SK-N-MC (cell line): ENCODE measurements around the gene ADCY5.
A peak's percentile ranks its signal among the peaks of the same experiment; 100 is the strongest.

Source experiments
- DNase-seq: peaks from one replicate; pipeline ENCODE4 v3.0.0-alpha.2; 2011; ENCODE audit warnings: low read depth, low spot score
- H3K27ac ChIP-seq: fragments of 200-600 bp; sonication (generic); 2 replicates; pipeline ENCODE4 v1.5.1; 2016; ENCODE audit warnings: mixed run types
- H3K36me3 ChIP-seq: fragments of 200-600 bp; sonication (generic); 2 replicates; pipeline ENCODE4 v1.6.1; 2017; ENCODE audit warnings: antibody characterized with exemption, low read length, mixed read lengths; ENCODE audit not compliant: insufficient read depth
- H3K4me3 ChIP-seq: fragments of 200-600 bp; sonication (generic); 2 replicates; pipeline ENCODE4 v1.5.1; 2016
- H3K9ac ChIP-seq: fragments of 200-600 bp; sonication (generic); 2 replicates; pipeline ENCODE4 v1.8.0; 2017; ENCODE audit warnings: mixed run types, mixed read lengths; ENCODE audit not compliant: insufficient read length
- H3K9me3 ChIP-seq: fragments of 200-600 bp; sonication (generic); 2 replicates; pipeline ENCODE4 v1.6.1; 2017; ENCODE audit warnings: low read depth, mild to moderate bottlenecking, antibody characterized with exemption, low read length, moderate library complexity, mixed read lengths
- EZH2 ChIP-seq: fragments of 200-600 bp; sonication (generic); IDR thresholded peaks from one replicate; pipeline ENCODE4 v1.6.1; 2017; ENCODE audit warnings: antibody characterized with exemption
- FOXP2 ChIP-seq: optimal IDR thresholded peaks from 2 replicates; pipeline ENCODE3; 2011; ENCODE audit warnings: mild to moderate bottlenecking, moderate library complexity; ENCODE audit not compliant: insufficient read depth; ENCODE audit errors: extremely low read length, control extremely low read depth
- POLR2AphosphoS5 ChIP-seq: IDR thresholded peaks from 2 replicates; pipeline ENCODE4 v1.6.1; 2012; ENCODE audit warnings: mild to moderate bottlenecking, low read depth, low read length, borderline replicate concordance

The ADCY5 gene

DNA sequence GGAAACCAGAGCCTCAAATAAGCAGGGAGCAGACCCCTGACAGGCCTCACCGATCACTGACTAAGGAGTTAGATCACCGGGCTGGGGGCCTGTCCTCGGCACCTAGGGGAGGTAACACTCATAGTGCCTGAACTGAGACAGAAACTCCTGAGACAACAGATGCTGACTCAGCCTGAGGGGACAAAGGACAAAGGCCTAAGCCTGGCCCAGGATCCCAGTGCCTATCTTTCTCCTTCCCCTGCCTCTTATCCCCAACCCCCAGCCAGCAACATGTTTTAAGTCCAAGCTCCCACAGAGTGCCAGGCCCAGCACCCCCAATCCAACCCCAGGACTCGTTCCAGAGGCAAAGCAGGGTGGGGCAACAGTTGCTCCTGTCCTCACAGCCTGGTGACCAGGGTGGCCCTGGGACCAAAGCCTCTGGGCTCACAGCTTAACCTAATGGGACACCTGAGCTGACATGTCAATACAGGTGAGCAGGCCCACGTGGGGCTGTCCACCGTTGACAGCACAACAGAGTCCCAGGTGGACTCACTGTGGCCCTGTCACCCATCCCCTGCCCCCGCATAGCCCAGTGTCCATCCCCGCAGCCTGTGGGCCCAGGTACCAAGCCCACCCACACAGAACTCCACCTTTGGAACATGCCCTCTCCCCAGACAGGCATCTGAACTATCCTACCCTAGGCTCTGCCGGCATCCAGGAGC lies 37.4 kb downstream of the ADCY5 start:
- no peak for DNase-seq
- no peak overlapping the region for H3K9ac ChIP-seq
- H3K9me3 ChIP-seq, result no peaks in the 10 kb centered on the region
- H3K4me3 ChIP-seq, result no peak overlapping the region
- H3K36me3 ChIP-seq, result no peaks in the 10 kb centered on the region
- TF ChIP-seq POLR2AphosphoS5 (no peak), EZH2 (no peak), FOXP2 (no peak)
- H3K27ac ChIP-seq, result peak overlapping the region; percentile 50; the same call in 1 of the 2 replicates

GRCh38 chr3:123410149-123410515 lies 38.8 kb downstream of the ADCY5 start:
- DNase-seq, result no peak
- TF ChIP-seq EZH2, result no peak
- Histone ChIP-seq H3K27ac (0 out of 2 replicates have a peak overlapping the region, but pooled peaks have one; percentile 43), H3K9me3 (no peaks in the 10 kb centered on the region), H3K4me3 (no peak overlapping the region; the same call in 1 of the 2 replicates), H3K9ac (no peak overlapping the region), H3K36me3 (no peaks in the 10 kb centered on the region)

DNA sequence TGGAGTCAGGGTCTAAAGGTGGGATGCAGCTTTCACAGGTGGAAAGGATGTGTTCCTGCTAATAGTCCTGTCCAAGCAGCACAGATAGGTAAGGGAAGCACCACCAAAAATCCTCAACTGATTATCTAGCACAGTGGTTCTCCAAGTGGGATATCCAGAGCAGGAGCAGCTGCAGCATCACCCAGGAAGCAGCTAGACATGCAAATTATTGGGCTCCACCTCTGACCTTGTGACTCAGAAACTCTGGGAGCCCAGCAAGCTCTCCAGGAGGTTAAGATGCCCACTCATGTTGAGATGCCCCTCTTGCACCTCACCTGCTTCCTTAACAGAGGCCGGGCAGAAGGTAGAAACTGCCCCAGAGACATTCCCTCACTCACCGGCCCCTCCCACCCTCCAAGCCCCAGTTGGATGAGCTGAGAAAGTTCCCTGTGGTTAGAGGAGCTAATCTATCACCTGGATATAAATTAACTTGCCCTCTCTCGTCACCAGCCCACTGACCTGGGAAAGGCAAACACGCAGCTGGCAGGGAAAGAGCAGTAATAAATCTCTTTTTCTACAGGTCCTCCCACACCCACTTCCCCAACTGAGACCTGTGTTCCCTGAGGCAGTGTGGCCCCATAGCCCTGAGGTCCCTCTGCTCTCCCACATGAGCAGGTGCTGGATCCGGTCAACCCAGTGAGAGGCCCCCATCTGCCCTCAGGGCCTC lies 39.3 kb downstream of the ADCY5 start:
- no peaks in the 10 kb centered on the region for H3K9me3 ChIP-seq
- TF ChIP-seq EZH2, result no peak
- no peak for TF ChIP-seq POLR2AphosphoS5
- no peak for TF ChIP-seq FOXP2
- H3K27ac ChIP-seq, result no peak overlapping the region
- no peaks in the 10 kb centered on the region for H3K36me3 ChIP-seq
- DNase-seq, result no peak
- no peak overlapping the region; the same call in 1 of the 2 replicates for H3K4me3 ChIP-seq
- no peak overlapping the region for H3K9ac ChIP-seq

DNA sequence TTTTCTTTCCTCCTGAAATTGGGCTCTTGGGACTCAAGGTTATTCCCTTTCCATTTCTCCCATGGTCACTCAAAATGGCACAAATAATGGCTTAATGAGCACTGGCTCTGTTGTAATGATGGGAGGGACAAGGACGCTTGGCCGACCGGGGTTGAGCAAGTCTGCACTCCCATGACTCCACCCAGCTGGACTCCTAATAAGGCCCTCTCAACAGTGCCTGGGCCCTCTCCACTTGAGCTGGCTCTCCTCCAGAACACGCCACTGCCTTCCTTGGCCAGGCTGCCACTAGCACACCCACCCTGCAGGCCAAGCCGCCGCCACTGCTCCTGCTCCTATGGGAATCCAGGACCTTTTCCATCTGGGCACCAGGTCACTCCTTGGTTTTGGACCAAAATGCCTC lies 42.3 kb downstream of the ADCY5 start:
- TF ChIP-seq EZH2 (no peak), FOXP2 (no peak), POLR2AphosphoS5 (no peak)
- Histone ChIP-seq H3K36me3 (no peaks in the 10 kb centered on the region), H3K27ac (no peak overlapping the region), H3K9ac (no peak overlapping the region), H3K9me3 (no peaks in the 10 kb centered on the region), H3K4me3 (no peak overlapping the region)
- no peak for DNase-seq

DNA sequence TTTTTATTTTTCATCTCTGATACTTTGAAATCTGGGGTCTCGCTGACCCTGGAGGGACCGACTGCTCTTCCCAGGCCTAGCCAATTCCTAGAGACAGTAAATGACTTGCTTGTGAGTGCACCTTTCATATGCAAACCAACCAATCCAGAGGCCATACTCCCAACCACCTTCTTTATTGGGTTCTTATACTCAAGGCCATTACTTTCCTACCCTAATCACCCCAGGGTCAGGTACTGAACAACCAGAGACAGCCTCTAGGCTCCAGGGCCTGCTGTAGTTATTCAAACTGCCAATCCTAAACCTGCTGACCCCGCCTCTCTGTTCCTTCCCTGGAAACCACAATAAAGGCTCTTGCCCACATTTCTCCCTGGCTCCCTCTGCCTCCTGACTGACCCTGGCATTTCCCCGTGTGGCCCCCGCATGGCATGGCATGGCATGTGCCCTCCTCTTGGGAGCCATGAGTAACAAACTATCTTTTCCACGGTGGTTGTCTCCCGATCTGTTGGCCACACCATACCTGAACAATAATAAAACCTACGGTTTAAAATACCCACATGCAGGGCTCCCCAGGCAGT lies 42.9 kb downstream of the ADCY5 start:
- H3K27ac ChIP-seq, result no peak overlapping the region
- no peak for DNase-seq
- TF ChIP-seq POLR2AphosphoS5 (no peak), FOXP2 (no peak), EZH2 (no peak)
- H3K36me3 ChIP-seq, result no peaks in the 10 kb centered on the region
- no peak overlapping the region for H3K4me3 ChIP-seq
- no peak overlapping the region for H3K9ac ChIP-seq
- no peaks in the 10 kb centered on the region for H3K9me3 ChIP-seq

- TF ChIP-seq FOXP2 (no peak), POLR2AphosphoS5 (no peak), EZH2 (no peak)
- H3K4me3 ChIP-seq, result no peak overlapping the region
- H3K9me3 ChIP-seq, result no peaks in the 10 kb centered on the region
- no peak overlapping the region for H3K9ac ChIP-seq
- no peaks in the 10 kb centered on the region for H3K36me3 ChIP-seq
- DNase-seq, result no peak
- no peak overlapping the region for H3K27ac ChIP-seq
These were observed 43.9 kb downstream of the ADCY5 start for GRCh38 chr3:123405021-123405420.

DNA sequence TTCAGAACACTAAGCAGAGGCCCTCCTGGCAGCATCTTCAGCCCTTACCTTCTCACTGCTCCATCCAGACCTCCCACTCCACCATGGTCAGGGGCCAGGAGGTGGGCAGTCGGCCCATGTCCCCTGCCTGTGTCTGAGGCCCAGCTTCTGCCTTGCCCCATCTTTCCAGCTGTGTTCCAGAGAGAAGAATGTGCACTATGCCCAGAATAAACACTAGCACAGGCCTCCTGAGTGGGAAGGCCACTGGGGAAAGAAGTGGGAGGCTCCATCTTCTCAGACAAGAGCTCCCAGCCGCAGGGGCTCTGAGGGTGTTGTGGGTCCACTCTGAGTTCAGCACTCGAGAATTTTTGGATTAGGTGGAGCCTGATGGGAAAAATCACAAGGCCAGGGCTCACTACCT lies 44.5 kb downstream of the ADCY5 start:
- no peak overlapping the region for H3K4me3 ChIP-seq
- DNase-seq, result no peak
- H3K36me3 ChIP-seq, result no peaks in the 10 kb centered on the region
- TF ChIP-seq EZH2 (no peak), FOXP2 (no peak), POLR2AphosphoS5 (no peak)
- H3K27ac ChIP-seq, result no peak overlapping the region
- no peaks in the 10 kb centered on the region for H3K9me3 ChIP-seq
- H3K9ac ChIP-seq, result no peak overlapping the region

DNA sequence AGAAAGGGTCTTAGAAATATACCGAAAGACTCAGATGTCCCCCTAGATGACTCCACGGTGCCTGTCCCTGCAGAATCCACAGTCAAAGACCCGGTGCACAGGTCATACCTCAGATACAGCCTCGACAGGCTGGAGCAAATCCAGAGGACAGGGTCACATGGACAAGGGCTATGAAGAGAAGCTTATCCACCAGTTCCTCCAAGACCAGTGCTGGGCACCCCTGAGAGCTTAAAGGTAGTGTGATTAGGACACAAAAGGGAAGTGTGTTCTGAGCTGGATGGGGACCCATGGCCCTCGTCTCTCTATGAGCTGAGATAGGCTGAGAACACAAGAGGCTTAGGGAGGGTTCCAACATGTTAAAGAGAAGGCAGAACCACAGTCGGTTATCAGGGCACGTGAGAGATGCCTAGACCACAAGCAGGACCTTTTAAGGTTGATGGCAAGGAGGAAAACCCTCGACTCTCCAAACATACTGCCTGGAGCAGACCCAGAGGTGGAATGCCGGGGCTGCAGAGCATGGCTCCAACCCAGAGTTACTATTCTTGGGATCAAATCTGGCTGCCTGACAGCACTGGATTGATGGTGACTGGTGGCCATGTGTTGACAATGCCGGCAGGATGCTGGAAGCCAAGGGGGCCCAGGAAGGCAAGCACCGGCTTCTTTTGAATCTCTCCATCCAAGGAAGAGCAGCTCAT lies 46.9 kb downstream of the ADCY5 start:
- no peak for DNase-seq
- Histone ChIP-seq H3K4me3 (no peak overlapping the region), H3K9me3 (no peaks in the 10 kb centered on the region), H3K9ac (no peak overlapping the region), H3K27ac (no peak overlapping the region), H3K36me3 (no peaks in the 10 kb centered on the region)
- TF ChIP-seq EZH2, result no peak
- no peak for TF ChIP-seq POLR2AphosphoS5
- no peak for TF ChIP-seq FOXP2

- H3K9me3 ChIP-seq, result no peaks in the 10 kb centered on the region
- no peaks in the 10 kb centered on the region for H3K36me3 ChIP-seq
- no peak for TF ChIP-seq EZH2
- TF ChIP-seq POLR2AphosphoS5, result no peak
- no peak for TF ChIP-seq FOXP2
- no peak overlapping the region for H3K27ac ChIP-seq
- no peak overlapping the region for H3K9ac ChIP-seq
- no peak for DNase-seq
- H3K4me3 ChIP-seq, result no peak overlapping the region
These were observed 48.7 kb downstream of the ADCY5 start for GRCh38 chr3:123400169-123400568.
